Activated B cell treated with CpG ODN at 0.5 μM for 24 hours (primary cell): ENCODE measurements around the gene KIAA0825. TPM values are rescaled to one million over a fixed set of nuclear protein-coding genes. Genes with fewer than 3 reads are reported as not detected.

Source experiments
- ATAC-seq: fragments of 200-7000 bp; cut with Tn5 transposase; one replicate; pipeline ENCODE4 v1.10.0; 2021; ENCODE audit warnings: low read depth, mild to moderate bottlenecking, moderate library complexity
- CTCF ChIA-PET: fragments of 350-600 bp; sonication (Branson Sonifier 250); formaldehyde crosslinking; loops from one replicate; lab custom pipeline; 2021; ENCODE audit warnings: antibody characterized with exemption; lab: Charles Lee
- POLR2A ChIA-PET: fragments of 350-600 bp; sonication (Branson Sonifier 250); formaldehyde crosslinking; loops from one replicate; lab custom pipeline; 2021; ENCODE audit warnings: antibody characterized with exemption; lab: Charles Lee
- DNase-seq: peaks from one replicate; pipeline ENCODE4 v3.0.0; 2022
- H3K27ac Mint-ChIP-seq: one replicate; pipeline ENCODE4 v1.8.0; 2020; ENCODE audit warnings: mixed read lengths
- H3K27me3 Mint-ChIP-seq: one replicate; pipeline ENCODE4 v1.8.0; 2021; ENCODE audit warnings: mixed read lengths
- H3K36me3 Mint-ChIP-seq: one replicate; pipeline ENCODE4 v1.8.0; 2021; ENCODE audit warnings: low read depth, mixed read lengths
- H3K4me1 Mint-ChIP-seq: one replicate; pipeline ENCODE4 v1.8.0; 2021; ENCODE audit warnings: mixed read lengths
- H3K4me3 Mint-ChIP-seq: one replicate; pipeline ENCODE4 v1.8.0; 2020; ENCODE audit warnings: mild to moderate bottlenecking, mixed read lengths
- H3K9me3 Mint-ChIP-seq: one replicate; pipeline ENCODE4 v1.8.0; 2020; ENCODE audit warnings: mixed read lengths
- CTCF ChIP-seq: fragments of 200-600 bp; IDR thresholded peaks from one replicate; pipeline ENCODE4 v1.8.0; 2022; ENCODE audit warnings: antibody characterized with exemption, mild to moderate bottlenecking
- intact Hi-C: fragments of 100-400 bp; cut with micrococcal nuclease; formaldehyde crosslinking; loops from one replicate; pipeline ENCODE4 v1.15.1; 2024
- total RNA-seq: library from RNA; stranded (reverse); gene quantifications from 2 replicates; pipeline ENCODE4 v1.2.3, GENCODE V29; 2022

Gene KIAA0825
- total RNA-seq, 1 donor from 2014 or later, result 2.3 TPM

GRCh38 chr5:94498199-94498598, 120.2 kb downstream of the KIAA0825 start:
- DNase-seq (no peak), ATAC-seq (no peak)
- no peaks in the 10 kb centered on the region for H3K4me1 Mint-ChIP-seq
- no peaks in the 10 kb centered on the region for H3K9me3 Mint-ChIP-seq
- intact Hi-C loops, result no loop called here
- ChIA-PET CTCF (no interaction called here), POLR2A (no interaction called here)
- H3K27ac Mint-ChIP-seq, result no peak overlapping the region
- H3K27me3 Mint-ChIP-seq, result no peaks in the 10 kb centered on the region
- no peaks in the 10 kb centered on the region for H3K36me3 Mint-ChIP-seq
- no peak for TF ChIP-seq CTCF
- no peak overlapping the region for H3K4me3 Mint-ChIP-seq

- H3K4me3 Mint-ChIP-seq, result no peak overlapping the region
- no peak for TF ChIP-seq CTCF
- intact Hi-C loops, result no loop called here
- DNase-seq (no peak), ATAC-seq (no peak)
- H3K4me1 Mint-ChIP-seq, result no peaks in the 10 kb centered on the region
- no peaks in the 10 kb centered on the region for H3K27me3 Mint-ChIP-seq
- H3K27ac Mint-ChIP-seq, result no peak overlapping the region
- ChIA-PET CTCF (no interaction called here), POLR2A (no interaction called here)
- no peaks in the 10 kb centered on the region for H3K36me3 Mint-ChIP-seq
- H3K9me3 Mint-ChIP-seq, result no peaks in the 10 kb centered on the region
These were observed 133.3 kb downstream of the KIAA0825 start for GRCh38 chr5:94485067-94485466.

GRCh38 chr5:94481059-94481458, 137.3 kb downstream of the KIAA0825 start:
- DNase-seq (no peak), ATAC-seq (no peak)
- Mint-ChIP-seq H3K4me1 (no peaks in the 10 kb centered on the region), H3K27ac (no peak overlapping the region), H3K36me3 (no peaks in the 10 kb centered on the region), H3K27me3 (no peaks in the 10 kb centered on the region), H3K4me3 (no peak overlapping the region), H3K9me3 (no peaks in the 10 kb centered on the region)
- CTCF ChIA-PET, result no interaction called here
- POLR2A ChIA-PET, result no interaction called here
- intact Hi-C loops, result no loop called here
- no peak for TF ChIP-seq CTCF

- intact Hi-C loops, result no loop called here
- Mint-ChIP-seq H3K36me3 (no peaks in the 10 kb centered on the region), H3K27ac (no peak overlapping the region), H3K9me3 (no peaks in the 10 kb centered on the region), H3K4me3 (no peak overlapping the region), H3K4me1 (no peaks in the 10 kb centered on the region), H3K27me3 (no peaks in the 10 kb centered on the region)
- ChIA-PET CTCF (no interaction called here), POLR2A (no interaction called here)
- no peak for ATAC-seq
- no peak for TF ChIP-seq CTCF
- no peak for DNase-seq
These were observed 137.9 kb downstream of the KIAA0825 start for GRCh38 chr5:94480486-94480885.

GRCh38 chr5:94473936-94474335, 144.5 kb downstream of the KIAA0825 start:
- H3K4me1 Mint-ChIP-seq, result no peaks in the 10 kb centered on the region
- H3K4me3 Mint-ChIP-seq, result no peak overlapping the region
- ChIA-PET POLR2A (no interaction called here), CTCF (no interaction called here)
- no peaks in the 10 kb centered on the region for H3K9me3 Mint-ChIP-seq
- no peak for TF ChIP-seq CTCF
- H3K36me3 Mint-ChIP-seq, result no peaks in the 10 kb centered on the region
- H3K27me3 Mint-ChIP-seq, result no peaks in the 10 kb centered on the region
- intact Hi-C loops, result no loop called here
- DNase-seq, result no peak
- no peak overlapping the region for H3K27ac Mint-ChIP-seq
- ATAC-seq, result no peak
